A549 (cell line): ENCODE results near the gene TBX20. TPM values are rescaled to one million over a fixed set of nuclear protein-coding genes. Genes with fewer than 3 reads are reported as not detected.

Source experiments
- ATAC-seq, 2 experiments: fragments of 200-7000 bp in 1 of 2; fragments of >200 bp in 1 of 2; cut with Nextera tagmentation in 1 of 2; cut with Tn5 transposase in 1 of 2; 3 replicates each; pipeline versions ENCODE4 v1.8.0 to v1.9.1; 2018 to 2020; ENCODE audit warnings: mild to moderate bottlenecking in 1 of 2, moderate library complexity in 1 of 2
- CTCF ChIA-PET: fragments of 300-600 bp; sonication (Branson Sonifier 250); formaldehyde crosslinking; extraction: SDS; loops from one replicate; lab custom pipeline; 2021; ENCODE audit warnings: antibody characterized with exemption, inconsistent platforms; lab: Yijun Ruan, JAX
- POLR2A ChIA-PET: fragments of 350-600 bp; formaldehyde crosslinking; extraction: SDS; loops from one replicate; lab custom pipeline; 2021; ENCODE audit warnings: antibody characterized with exemption, inconsistent platforms; lab: Yijun Ruan, JAX
- DNase-seq, 2 experiments: peaks; one replicate each; pipeline versions ENCODE4 v3.0.0 to v3.0.0-alpha.2; 2011 to 2016; ENCODE audit warnings: low read depth in 1 of 2, low spot score in 1 of 2
- FAIRE-seq: peaks from 2 replicates; lab custom pipeline; 2011; peaks lifted over from hg19 to GRCh38; lab: Jason Lieb, UNC
- H3K27ac ChIP-seq, 2 experiments: fragments of >200 bp; sonication (Bioruptor Twin); formaldehyde crosslinking; 3 replicates each; pipeline ENCODE4 v1.5.1; 2016 to 2017
- H3K4me1 ChIP-seq: fragments of >200 bp; sonication (Bioruptor Twin); formaldehyde crosslinking; 3 replicates; pipeline ENCODE4 v1.6.1; 2016
- H3K4me2 ChIP-seq: fragments of >200 bp; sonication (Bioruptor Twin); formaldehyde crosslinking; 3 replicates; pipeline ENCODE4 v1.6.1; 2016
- H3K4me3 ChIP-seq: fragments of >200 bp; sonication (Bioruptor Twin); formaldehyde crosslinking; 3 replicates; pipeline ENCODE4 v1.5.1; 2016
- H3K9me3 ChIP-seq: fragments of >200 bp; sonication (Bioruptor Twin); formaldehyde crosslinking; 3 replicates; pipeline ENCODE4 v1.6.1; 2016
- BCL3 ChIP-seq: fragments of >200 bp; sonication (Bioruptor Twin); formaldehyde crosslinking; IDR thresholded peaks from 3 replicates; pipeline ENCODE4 v1.6.1; 2016
- CBX8 ChIP-seq: fragments of 200-600 bp; sonication (generic); IDR thresholded peaks from 2 replicates; pipeline ENCODE4 v1.6.1; 2016
- CHD2 ChIP-seq: fragments of 150-350 bp; IDR thresholded peaks from 2 replicates; pipeline ENCODE4 v1.6.1; 2014; ENCODE audit warnings: low read length; ENCODE audit not compliant: partially characterized antibody
- CHD4 ChIP-seq: fragments of 200-600 bp; sonication (generic); IDR thresholded peaks from 2 replicates; pipeline ENCODE4 v1.6.1; 2016; ENCODE audit warnings: antibody characterized with exemption, mild to moderate bottlenecking, borderline replicate concordance
- E2F6 ChIP-seq: IDR thresholded peaks from 2 replicates; pipeline ENCODE4 v1.6.1; 2012; ENCODE audit warnings: low read depth, borderline replicate concordance
- EHF ChIP-seq: fragments of 250-450 bp; sonication (Bioruptor Pico); IDR thresholded peaks from 2 replicates; pipeline ENCODE4 v1.5.0; 2020; ENCODE audit warnings: mild to moderate bottlenecking
- EHMT2 ChIP-seq: fragments of 200-600 bp; sonication (generic); IDR thresholded peaks from 2 replicates; pipeline ENCODE4 v1.6.1; 2016; ENCODE audit warnings: antibody characterized with exemption, low read depth, mild to moderate bottlenecking, moderate library complexity
- FOSB ChIP-seq: fragments of 250-450 bp; sonication (Bioruptor Pico); IDR thresholded peaks from 2 replicates; pipeline ENCODE4 v1.5.0; 2020; ENCODE audit warnings: mild to moderate bottlenecking, moderate library complexity
- FOSL2 ChIP-seq, 2 experiments: fragments of 450-650 bp in 1 of 2; fragments of >200 bp in 1 of 2; sonication (Bioruptor Twin) in 1 of 2; formaldehyde crosslinking; IDR thresholded peaks; 2 replicates each; pipeline versions ENCODE4 v1.5.0 to v1.6.1; 2016 to 2020; ENCODE audit warnings: mild to moderate bottlenecking in 1 of 2, moderate library complexity in 1 of 2
- FOXS1 ChIP-seq: fragments of 250-450 bp; sonication (Bioruptor Pico); IDR thresholded peaks from 2 replicates; pipeline ENCODE4 v1.5.0; 2020; ENCODE audit warnings: mild to moderate bottlenecking, moderate library complexity
- GATA3 ChIP-seq: IDR thresholded peaks from 2 replicates; pipeline ENCODE4 v1.6.1; 2012; ENCODE audit warnings: borderline replicate concordance
- HEYL ChIP-seq: fragments of 250-450 bp; sonication (Bioruptor Pico); IDR thresholded peaks from 2 replicates; pipeline ENCODE4 v1.8.0; 2021; ENCODE audit warnings: mild to moderate bottlenecking, moderate library complexity
- HOXB5 ChIP-seq: fragments of 250-450 bp; sonication (Bioruptor Pico); IDR thresholded peaks from 2 replicates; pipeline ENCODE4 v1.5.0; 2020; ENCODE audit warnings: mild to moderate bottlenecking, moderate library complexity
- JUN ChIP-seq, 2 experiments: fragments of >200 bp; sonication (Bioruptor Twin); formaldehyde crosslinking; IDR thresholded peaks; 2 replicates in 1 of 2; 3 replicates in 1 of 2; pipeline ENCODE4 v1.6.1; 2016 to 2017
- JUNB ChIP-seq: fragments of >200 bp; sonication (Bioruptor Twin); formaldehyde crosslinking; IDR thresholded peaks from 2 replicates; pipeline ENCODE4 v1.6.1; 2016
- KDM1A ChIP-seq: fragments of 200-600 bp; sonication (generic); IDR thresholded peaks from 2 replicates; pipeline ENCODE4 v1.6.1; 2016; ENCODE audit warnings: low read depth, mild to moderate bottlenecking
- KDM5A ChIP-seq: fragments of 200-600 bp; sonication (generic); IDR thresholded peaks from 2 replicates; pipeline ENCODE4 v1.6.1; 2016; ENCODE audit warnings: antibody characterized with exemption, mild to moderate bottlenecking
- MAFK ChIP-seq: fragments of 450-650 bp; IDR thresholded peaks from 2 replicates; pipeline ENCODE4 v1.6.1; 2014; ENCODE audit not compliant: partially characterized antibody
- MAX ChIP-seq: IDR thresholded peaks from 2 replicates; pipeline ENCODE4 v1.6.1; 2012
- MYC ChIP-seq: IDR thresholded peaks from 2 replicates; pipeline ENCODE4 v1.6.1; 2012; ENCODE audit warnings: mild to moderate bottlenecking, inconsistent platforms, low read length, improper control_type of control experiment, borderline replicate concordance
- NPAS2 ChIP-seq: fragments of 250-450 bp; sonication (Bioruptor Pico); IDR thresholded peaks from 2 replicates; pipeline ENCODE4 v1.8.0; 2022; ENCODE audit warnings: mild to moderate bottlenecking, moderate library complexity, borderline replicate concordance
- NR3C1 ChIP-seq: fragments of >200 bp; sonication (Bioruptor Twin); formaldehyde crosslinking; IDR thresholded peaks from 3 replicates; pipeline ENCODE4 v1.6.1; 2017
- POLR2A ChIP-seq: IDR thresholded peaks from 2 replicates; pipeline ENCODE4 v1.6.1; 2012; ENCODE audit warnings: mild to moderate bottlenecking, low read length
- POLR2AphosphoS2 ChIP-seq: conservative IDR thresholded peaks from 2 replicates; pipeline ENCODE4 v1.6.1; 2012; ENCODE audit warnings: low read length, improper control_type of control experiment, inconsistent platforms
- RARB ChIP-seq: fragments of 250-450 bp; sonication (Bioruptor Pico); IDR thresholded peaks from 2 replicates; pipeline ENCODE4 v1.8.0; 2021; ENCODE audit warnings: mild to moderate bottlenecking, moderate library complexity
- REST ChIP-seq: fragments of 200-600 bp; sonication (generic); IDR thresholded peaks from 2 replicates; pipeline ENCODE4 v1.6.1; 2016; ENCODE audit warnings: antibody characterized with exemption, mild to moderate bottlenecking, moderate library complexity
- RNF2 ChIP-seq: fragments of 200-600 bp; sonication (generic); IDR thresholded peaks from 2 replicates; pipeline ENCODE4 v1.6.1; 2016; ENCODE audit warnings: low read depth, mild to moderate bottlenecking, antibody characterized with exemption, moderate library complexity, borderline replicate concordance
- SREBF2 ChIP-seq: fragments of 450-650 bp; IDR thresholded peaks from 2 replicates; pipeline ENCODE4 v1.6.1; 2014; ENCODE audit warnings: mild to moderate bottlenecking, moderate library complexity
- TFCP2L1 ChIP-seq: fragments of 250-450 bp; sonication (Bioruptor Pico); IDR thresholded peaks from 2 replicates; pipeline ENCODE4 v1.5.0; 2021; ENCODE audit warnings: mild to moderate bottlenecking
- TP53 ChIP-seq: fragments of 250-450 bp; sonication (Bioruptor Pico); IDR thresholded peaks from 2 replicates; pipeline ENCODE4 v1.5.0; 2021; ENCODE audit warnings: mild to moderate bottlenecking, moderate library complexity
- USF2 ChIP-seq: fragments of 450-650 bp; IDR thresholded peaks from 2 replicates; pipeline ENCODE4 v1.6.1; 2014; ENCODE audit warnings: antibody characterized with exemption
- ZC3H11A ChIP-seq: fragments of 450-650 bp; IDR thresholded peaks from 2 replicates; pipeline ENCODE4 v1.6.1; 2014; ENCODE audit warnings: antibody characterized with exemption, mild to moderate bottlenecking
- WGBS: methylation state at CpG from one replicate; pipeline ENCODE4 v1.1.6; 2017; ENCODE audit errors: missing lambda C conversion rate; 5-methylcytosine and 5-hydroxymethylcytosine counted together
- polyA plus RNA-seq, 4 experiments: library from polyadenylated mRNA; depleted of rRNA in 3 of 4; stranded (reverse); fragments of >200 nt; fragmentation: RNase III in 1 of 4; extraction: RNeasy Plus Mini Kit Qiagen cat#74134 plus additional on column Dnase treatment in 1 of 4; gene quantifications; 2 replicates in 3 of 4; 3 replicates in 1 of 4; pipeline ENCODE4 v1.2.3, GENCODE V29; 2011 to 2017

TBX20 gene
- polyA plus RNA-seq, 2 of the 4 experiments (the other 2 are of a cell fraction): 1.3 to 1.6 TPM

GRCh38 chr7:35268953-35269352, 15.1 kb upstream of the TBX20 start (continued):
- no peak for TF ChIP-seq EHF (CRISPR knock-in tag)
- TF ChIP-seq MAFK: no peak
- no peak for TF ChIP-seq GATA3
- TF ChIP-seq E2F6: no peak

GRCh38 chr7:35267411-35267810, 13.5 kb upstream of the TBX20 start:
- no peak overlapping the region for H3K27ac ChIP-seq
- no peak overlapping the region for H3K4me2 ChIP-seq
- POLR2A ChIA-PET: no interaction called here
- FAIRE-seq: no peak
- TF ChIP-seq HEYL (CRISPR knock-in tag) (no peak), FOSL2 (IDR thresholded peaks at IDR 0.05) (no peak), FOSL2 (CRISPR knock-in tag; IDR thresholded peaks at IDR 0.05) (no peak), KDM1A (no peak), JUN (IDR thresholded peaks at IDR 0.05) (no peak), SREBF2 (no peak), CBX8 (no peak), FOSB (no peak), REST (no peak), FOXS1 (CRISPR knock-in tag) (no peak), USF2 (no peak), HOXB5 (CRISPR knock-in tag) (no peak), POLR2AphosphoS2 (no peak), EHMT2 (no peak), NR3C1 (no peak), BCL3 (no peak), MAX (no peak), JUNB (no peak)
- TF ChIP-seq, all 56 proteins: peak for 0
- Histone ChIP-seq H3K4me3 (no peak overlapping the region), H3K9me3 (no peaks in the 10 kb centered on the region), H3K4me1 (no peaks in the 10 kb centered on the region)
- no peak for DNase-seq
- no peak for ATAC-seq
- CTCF ChIA-PET: no interaction called here

GRCh38 chr7:35263396-35263795, 9.5 kb upstream of the TBX20 start:
- TF ChIP-seq TP53 (CRISPR knock-in tag) (no peak), RNF2 (no peak), EHMT2 (no peak), RARB (CRISPR knock-in tag) (no peak), ZC3H11A (no peak), TFCP2L1 (CRISPR knock-in tag) (no peak), SREBF2 (no peak), CHD4 (no peak), MAFK (no peak), MYC (no peak), POLR2A (no peak), FOSL2 (IDR thresholded peaks at IDR 0.05) (no peak), FOSL2 (CRISPR knock-in tag; IDR thresholded peaks at IDR 0.05) (no peak), KDM5A (no peak), CHD2 (no peak), HEYL (CRISPR knock-in tag) (no peak), NPAS2 (CRISPR knock-in tag) (no peak)
- Histone ChIP-seq H3K9me3 (no peaks in the 10 kb centered on the region), H3K4me1 (no peaks in the 10 kb centered on the region), H3K27ac (no peak overlapping the region), H3K4me2 (no peak overlapping the region), H3K4me3 (no peak overlapping the region)
- FAIRE-seq (no peak), ATAC-seq (no peak), DNase-seq (no peak)
- ChIA-PET CTCF (no interaction called here), POLR2A (no interaction called here)
- 31% methylated on average over 2 of the region's 2 CpGs for WGBS
